Pancreas (tissue), 10 donors: ENCODE results near the gene PUSL1. TPM values are rescaled to one million over a fixed set of nuclear protein-coding genes. Genes with fewer than 3 reads are reported as not detected.

Source experiments
- ATAC-seq, 4 donors: fragments of 200-7000 bp; cut with Tn5 transposase; one replicate each; pipeline versions ENCODE4 v1.8.0 to v1.9.1; 2020; ENCODE audit warnings: mild to moderate bottlenecking in 4 of 4, moderate library complexity in 4 of 4
- DNase-seq, 6 donors: peaks; one replicate each; pipeline ENCODE4 v3.0.0-alpha.2; 2020
- FAIRE-seq: peaks from 2 replicates; lab custom pipeline; 2012; peaks lifted over from hg19 to GRCh38; lab: Jason Lieb, UNC
- H3K27ac ChIP-seq, 4 donors: fragments of 200-600 bp; sonication (generic); 1 replicate in 3 of 4; 2 replicates in 1 of 4; pipeline versions ENCODE4 v1.5.0 to v1.8.0; 2020
- H3K27me3 ChIP-seq, 4 donors: fragments of 200-600 bp; one replicate each; pipeline ENCODE4 v1.8.0; 2021
- H3K36me3 ChIP-seq, 3 donors: fragments of 200-600 bp; sonication (generic) in 1 of 3; one replicate each; pipeline versions ENCODE4 v1.5.0 to v1.8.0; 2020 to 2021
- H3K4me1 ChIP-seq, 3 donors: fragments of 200-600 bp; one replicate each; pipeline ENCODE4 v1.8.0; 2021
- H3K4me3 ChIP-seq, 4 donors: fragments of 200-600 bp; sonication (generic) in 2 of 4; one replicate each; pipeline versions ENCODE4 v1.5.0 to v1.8.0; 2020 to 2021
- H3K9me3 ChIP-seq, 4 donors: fragments of 200-600 bp; one replicate each; pipeline ENCODE4 v1.8.0; 2021
- WGBS, 2 donors: extraction: QIAGEN DNeasy Blood & Tissue Kit; methylation state at CpG; one replicate each; pipeline ENCODE4 v1.1.7; 2013; 5-methylcytosine and 5-hydroxymethylcytosine counted together
- intact Hi-C, 3 donors: fragments of 100-400 bp; cut with DNase I; formaldehyde crosslinking; loops; one replicate each; pipeline versions ENCODE4 v1.11.1 to v1.14.2; 2022
- polyA plus RNA-seq, 2 donors: library from polyadenylated mRNA; stranded (reverse); fragments of 200-250 nt; gene quantifications; one replicate each; pipeline ENCODE4 v1.2.3, GENCODE V29; 2013
- total RNA-seq, 6 donors: library from RNA; stranded (reverse); fragmentation: NEBNext Ultra II Directional in 4 of 6; extraction: Animal tissue kit (Norgen Biotek cat#: 25700) in 4 of 6; gene quantifications; one replicate each; pipeline versions ENCODE4 v1.2.1 to v1.2.4, GENCODE V29; 2021 to 2023
- TF ChIP-seq, protein P1 (sequence below), 4 donors: fragments of 200-600 bp; sonication (generic) in 3 of 4; IDR thresholded peaks; one replicate each; pipeline versions ENCODE4 v1.5.0 to v1.8.0; 2021; ENCODE audit warnings: antibody characterized with exemption in 4 of 4
- donor health status: healthy with polysubstance abuse.
- donor health status: DM: no; HTN: no; CAD: no; lungs with moderate emphysema.
- donor health status: DM: no; HTN: no; CAD: no.
- donor health status: control.
- donor health status: control.
- donor health status: Bipolar disorder and iron deficiency.
- donor health status: DM: yes; HTN: yes; CAD: no.
- donor health status: DM: no; HTN: no; CAD: no.
- donor health status: DM: no; HTN: no; CAD: no.
- donor health status: DM: yes; HTN: yes; CAD: no.

PUSL1 gene
- total and polyA plus RNA-seq, 8 donors: 7.5 to 23.2 (median 10.2) TPM

DNA sequence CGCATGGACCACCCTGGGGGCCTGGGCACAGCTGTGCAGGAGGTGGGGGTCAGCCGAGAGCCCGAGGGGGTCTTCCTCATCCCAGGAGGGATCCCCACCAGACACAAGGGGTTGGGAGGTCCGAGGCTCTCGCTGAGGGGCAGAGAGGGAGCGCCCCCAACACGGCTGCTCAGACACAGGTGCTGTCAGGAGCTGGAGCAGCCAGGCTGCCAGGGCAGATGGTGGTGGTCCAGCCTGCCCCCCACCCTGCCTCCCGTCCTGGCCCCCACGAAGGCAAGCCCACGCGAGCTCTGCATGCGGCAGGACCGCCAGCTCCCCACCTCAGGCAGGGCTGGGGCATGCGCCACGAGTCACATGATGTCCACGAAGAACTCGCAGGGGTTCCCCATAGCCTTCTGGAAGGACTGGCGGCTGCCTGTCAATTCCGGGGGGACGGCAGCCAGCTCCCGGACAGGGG lies 27.4 kb downstream of the PUSL1 start:
- 88% methylated on average over 18 to 21 of the region's 21 CpGs for WGBS, 2 donors
- no peaks in the 10 kb centered on the region for H3K27me3 ChIP-seq
- TF ChIP-seq, protein P1, sequence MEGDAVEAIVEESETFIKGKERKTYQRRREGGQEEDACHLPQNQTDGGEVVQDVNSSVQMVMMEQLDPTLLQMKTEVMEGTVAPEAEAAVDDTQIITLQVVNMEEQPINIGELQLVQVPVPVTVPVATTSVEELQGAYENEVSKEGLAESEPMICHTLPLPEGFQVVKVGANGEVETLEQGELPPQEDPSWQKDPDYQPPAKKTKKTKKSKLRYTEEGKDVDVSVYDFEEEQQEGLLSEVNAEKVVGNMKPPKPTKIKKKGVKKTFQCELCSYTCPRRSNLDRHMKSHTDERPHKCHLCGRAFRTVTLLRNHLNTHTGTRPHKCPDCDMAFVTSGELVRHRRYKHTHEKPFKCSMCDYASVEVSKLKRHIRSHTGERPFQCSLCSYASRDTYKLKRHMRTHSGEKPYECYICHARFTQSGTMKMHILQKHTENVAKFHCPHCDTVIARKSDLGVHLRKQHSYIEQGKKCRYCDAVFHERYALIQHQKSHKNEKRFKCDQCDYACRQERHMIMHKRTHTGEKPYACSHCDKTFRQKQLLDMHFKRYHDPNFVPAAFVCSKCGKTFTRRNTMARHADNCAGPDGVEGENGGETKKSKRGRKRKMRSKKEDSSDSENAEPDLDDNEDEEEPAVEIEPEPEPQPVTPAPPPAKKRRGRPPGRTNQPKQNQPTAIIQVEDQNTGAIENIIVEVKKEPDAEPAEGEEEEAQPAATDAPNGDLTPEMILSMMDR (IDR thresholded peaks at IDR 0.05): no peak
- no peaks in the 10 kb centered on the region for H3K9me3 ChIP-seq
- intact Hi-C loops: no loop called here
- no peak overlapping the region for H3K27ac ChIP-seq
- H3K4me3 ChIP-seq: no peak overlapping the region
- H3K4me1 ChIP-seq: no peaks in the 10 kb centered on the region
- ATAC-seq (no peak), FAIRE-seq (no peak), DNase-seq (no peak)
- H3K36me3 ChIP-seq: peaks cover 0 to 22% (median 5%) of the 10 kb centered on the region in 3 donors

- 92 to 96% methylated on average over 26 of the region's 26 CpGs for WGBS, 2 donors
- DNase-seq (no peak), ATAC-seq (no peak)
These were observed 28.0 kb downstream of the PUSL1 start for GRCh38 chr1:1336446-1336845.

DNA sequence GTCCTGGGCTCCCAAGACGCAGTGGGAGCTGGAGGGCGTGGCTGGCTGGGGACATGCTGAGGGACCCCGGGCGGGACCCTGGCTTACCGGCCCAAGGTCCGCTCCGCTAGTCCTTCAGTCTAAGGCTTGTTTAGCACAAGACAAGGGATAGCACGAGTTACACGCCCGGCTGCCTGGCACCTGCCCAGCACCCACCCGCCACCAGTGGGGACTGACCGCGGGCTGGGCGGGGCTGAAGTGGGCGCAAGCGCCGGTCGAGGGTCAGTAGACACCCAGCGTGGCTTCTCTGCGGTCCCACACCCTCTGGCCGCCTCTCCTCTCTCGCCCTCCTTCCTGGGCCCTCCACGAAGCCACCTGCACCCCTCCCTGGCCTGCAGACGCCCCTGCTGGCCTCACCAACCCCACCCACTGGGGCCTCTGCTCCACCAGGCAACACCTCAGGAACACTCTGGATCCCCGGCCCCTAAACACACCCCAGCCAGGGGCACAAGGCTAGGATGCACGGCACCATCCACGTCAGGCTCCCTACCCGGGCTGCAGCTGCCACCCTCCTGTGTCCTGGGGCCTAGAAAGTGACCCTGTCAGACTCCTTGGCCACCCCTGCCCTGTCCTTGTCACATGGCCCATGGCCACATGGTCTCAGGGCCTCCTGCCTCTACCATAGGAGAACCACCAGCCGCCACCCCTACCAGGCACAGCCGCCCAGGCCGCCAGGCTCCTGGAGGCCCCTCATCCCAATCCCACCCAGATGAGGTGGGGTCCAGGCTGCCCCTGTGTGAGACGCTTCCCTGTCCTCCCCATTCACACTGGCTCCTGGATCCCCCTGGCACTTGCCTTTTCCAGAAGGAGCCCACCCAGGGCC lies 28.8 kb downstream of the PUSL1 start:
- H3K4me1 ChIP-seq: no peaks in the 10 kb centered on the region
- ATAC-seq (no peak), FAIRE-seq (no peak), DNase-seq (no peak)
- no peak overlapping the region for H3K27ac ChIP-seq
- intact Hi-C loops: no loop called here
- H3K9me3 ChIP-seq: no peaks in the 10 kb centered on the region
- no peak overlapping the region for H3K4me3 ChIP-seq
- H3K36me3 ChIP-seq: peaks cover 0 to 22% (median 5%) of the 10 kb centered on the region in 3 donors
- no peaks in the 10 kb centered on the region for H3K27me3 ChIP-seq
- WGBS, 2 donors: 95 to 96% methylated on average over 28 to 32 of the region's 32 CpGs
- TF ChIP-seq, protein P1 (IDR thresholded peaks at IDR 0.05): no peak

More at GRCh38 chr1:1336446-1336845, 28.0 kb downstream of the PUSL1 start:
- TF ChIP-seq, protein P1 (IDR thresholded peaks at IDR 0.05): no peak
- H3K27me3 ChIP-seq: no peaks in the 10 kb centered on the region
- H3K36me3 ChIP-seq: peaks cover 0 to 22% (median 5%) of the 10 kb centered on the region in 3 donors
- FAIRE-seq: no peak
- H3K9me3 ChIP-seq: no peaks in the 10 kb centered on the region
- H3K27ac ChIP-seq: no peak overlapping the region
- intact Hi-C loops: no loop called here
- no peak overlapping the region for H3K4me3 ChIP-seq
- no peaks in the 10 kb centered on the region for H3K4me1 ChIP-seq

GRCh38 chr1:1337793-1338147 lies 29.4 kb downstream of the PUSL1 start:
- Histone ChIP-seq H3K4me3 (no peak overlapping the region), H3K36me3 (peaks cover 0 to 22% (median 5%) of the 10 kb centered on the region in 3 donors), H3K27ac (no peak overlapping the region), H3K4me1 (no peaks in the 10 kb centered on the region), H3K9me3 (no peaks in the 10 kb centered on the region), H3K27me3 (no peaks in the 10 kb centered on the region)
- intact Hi-C loops: no loop called here
- no peak for DNase-seq
- 84 to 86% methylated on average over 14 to 18 of the region's 18 CpGs for WGBS, 2 donors
- TF ChIP-seq, protein P1 (IDR thresholded peaks at IDR 0.05): no peak
- FAIRE-seq: no peak
- peak in 2 of 4 donors; percentile 47 to 51 for ATAC-seq

DNA sequence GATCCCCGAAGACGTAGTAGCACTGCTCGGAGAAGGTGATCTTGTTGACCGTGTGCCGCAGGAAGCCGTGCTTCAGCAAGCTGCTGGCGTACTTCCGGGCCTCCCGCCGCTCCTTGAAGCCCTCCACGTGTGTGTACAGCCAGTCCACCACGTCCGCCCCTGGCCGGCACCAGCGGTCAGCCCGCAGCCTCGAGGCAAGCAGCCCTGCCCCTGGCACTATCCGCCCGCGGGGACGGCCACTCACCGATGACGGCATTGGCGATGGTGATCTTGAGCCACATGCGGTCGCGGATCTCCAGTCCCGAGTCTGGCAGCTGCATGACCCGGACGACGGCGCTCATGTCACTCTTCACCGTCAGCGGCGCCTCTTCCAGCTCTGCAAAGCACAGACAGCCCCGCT lies 29.9 kb downstream of the PUSL1 start:
- Histone ChIP-seq H3K4me3 (no peak overlapping the region), H3K36me3 (peaks cover 0 to 22% (median 5%) of the 10 kb centered on the region in 3 donors), H3K27me3 (no peaks in the 10 kb centered on the region), H3K9me3 (no peaks in the 10 kb centered on the region), H3K27ac (no peak overlapping the region), H3K4me1 (no peaks in the 10 kb centered on the region)
- 96% methylated on average over 33 to 36 of the region's 36 CpGs for WGBS, 2 donors
- no peak for ATAC-seq
- TF ChIP-seq, protein P1 (IDR thresholded peaks at IDR 0.05): no peak
- no peak for FAIRE-seq
- no peak for DNase-seq
- intact Hi-C loops: no loop called here
